ENCODE data around the gene DIPK1C.

Gene DIPK1C

DNA sequence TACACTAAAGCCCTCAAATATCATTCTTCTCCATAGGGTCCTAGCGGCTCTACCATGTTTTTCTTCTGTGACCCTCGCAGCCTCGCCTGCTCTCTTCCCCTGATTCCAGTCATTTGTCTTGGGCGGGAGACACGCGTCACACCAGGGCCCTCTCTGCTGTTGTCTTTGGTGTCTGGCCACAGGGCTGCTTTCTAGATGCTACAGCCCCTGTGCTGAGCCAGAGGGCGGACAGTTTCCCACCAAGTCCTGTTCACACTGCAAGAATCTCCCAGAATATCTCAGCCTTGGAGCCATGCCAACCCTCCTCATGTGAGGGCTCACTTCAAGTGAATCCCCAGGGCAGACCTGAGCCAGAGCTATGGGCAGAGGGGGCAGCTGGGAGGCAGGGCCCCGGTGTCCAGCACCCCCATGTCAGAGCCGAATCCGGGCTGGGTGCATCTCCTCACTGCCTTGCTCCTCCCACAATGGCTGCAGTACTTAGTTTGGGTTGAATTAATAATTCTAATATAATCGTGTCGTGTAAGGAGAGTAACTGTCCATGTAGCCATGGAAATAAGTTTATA lies 42.1 kb downstream of the DIPK1C start:
- no peak for DNase-seq

DNA sequence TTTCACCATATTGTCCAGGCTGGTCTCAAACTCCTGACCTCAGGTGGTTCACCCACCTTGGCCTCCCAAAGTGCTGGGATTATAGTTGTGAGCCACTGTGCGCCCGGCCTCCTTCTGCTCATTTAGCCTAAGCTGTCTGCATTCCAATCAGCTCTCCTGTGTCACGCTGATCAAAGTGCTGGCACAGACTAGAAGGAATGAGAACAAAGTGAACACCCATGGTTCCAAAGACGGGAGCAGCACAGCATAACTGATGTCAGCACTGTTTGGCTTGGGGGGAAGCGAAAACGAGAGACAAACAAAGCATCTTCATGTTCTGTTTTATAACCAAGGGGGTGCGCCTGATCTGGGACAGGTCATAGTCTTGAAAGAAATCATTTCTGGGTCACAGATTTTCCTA lies 43.3 kb downstream of the DIPK1C start:
- no peak for DNase-seq

DNA sequence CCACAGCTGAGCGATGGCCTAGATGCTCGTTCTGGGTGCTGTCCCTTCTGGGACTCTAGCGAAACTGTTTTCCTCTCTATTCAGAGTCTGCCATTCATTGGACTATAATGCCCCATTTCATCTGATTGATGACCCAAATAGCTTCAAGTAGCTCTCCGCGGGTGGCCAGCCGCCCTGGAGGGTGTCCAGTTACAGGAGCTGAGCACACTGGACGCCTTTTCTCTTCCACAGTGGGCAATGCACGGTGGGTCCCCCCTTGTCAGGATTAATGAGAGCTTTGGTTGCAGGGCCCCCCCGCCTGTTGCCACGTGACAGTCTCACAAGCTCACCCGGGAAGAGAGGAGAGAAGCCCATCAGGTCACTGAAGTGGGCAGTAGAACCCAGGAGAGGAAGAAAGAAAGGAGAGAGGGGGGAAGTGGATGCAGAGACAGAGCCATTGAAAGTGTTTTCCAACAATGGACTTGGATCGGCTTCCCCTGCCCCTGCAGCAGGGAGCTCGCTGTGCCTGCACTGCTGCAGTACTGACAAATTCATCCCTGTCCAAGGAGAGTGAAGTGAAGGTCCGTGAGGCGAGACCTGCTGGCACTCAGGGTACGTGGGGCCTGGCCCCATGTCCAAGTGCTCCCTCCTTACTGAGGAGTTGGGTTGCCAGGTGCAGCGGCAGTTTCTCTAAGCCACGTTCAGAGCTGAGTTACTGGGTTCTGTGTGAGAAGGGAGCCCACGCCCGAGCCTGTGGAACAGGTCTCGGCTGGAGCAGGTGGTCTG lies 44.8 kb downstream of the DIPK1C start:
- DNase-seq: no peak

DNA sequence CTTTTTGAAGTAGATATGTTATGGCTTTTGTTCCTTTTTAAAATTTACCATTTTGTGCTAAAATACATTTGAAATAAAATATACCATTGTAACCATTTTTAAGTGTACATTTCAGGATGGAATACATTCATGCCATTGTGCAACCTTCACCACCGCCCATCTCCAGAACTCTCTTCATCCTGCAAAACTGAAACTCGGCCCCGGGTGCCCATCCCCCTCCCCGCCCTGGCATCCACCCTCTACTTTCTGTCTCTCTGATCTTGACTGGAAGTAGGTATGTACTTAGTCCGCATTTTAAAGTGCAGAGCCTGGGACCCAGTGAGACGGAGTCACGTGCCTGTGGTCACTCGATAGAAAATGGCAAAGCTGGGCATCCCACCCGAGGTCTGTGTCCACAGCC lies 45.6 kb downstream of the DIPK1C start:
- DNase-seq: no peak

DNA sequence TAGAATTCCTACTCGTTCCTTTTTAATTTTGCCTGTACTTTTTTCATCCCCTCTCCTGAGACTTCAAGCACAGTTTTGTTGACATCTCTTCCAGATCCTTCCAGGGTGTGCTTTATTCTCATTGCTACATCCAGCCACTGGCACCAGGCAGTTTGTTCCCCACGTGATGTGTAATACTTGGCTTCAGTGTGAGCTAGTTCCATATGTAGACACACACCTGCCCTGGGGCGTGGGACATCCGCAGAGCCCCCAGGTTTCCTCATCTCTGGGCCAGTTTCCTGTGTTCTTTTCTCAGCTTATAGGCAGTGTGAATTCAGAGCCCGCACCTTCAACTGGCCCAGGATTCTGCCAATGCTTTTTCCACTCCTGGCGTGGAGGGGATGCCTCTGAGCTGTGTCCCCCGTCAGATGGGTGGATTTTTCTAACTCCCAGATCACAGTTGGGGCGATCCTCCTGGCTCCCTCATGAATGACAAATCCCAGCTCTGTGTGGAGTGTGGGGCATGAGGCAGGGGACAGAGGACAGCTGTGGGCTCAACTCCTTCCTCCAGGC lies 46.6 kb downstream of the DIPK1C start:
- no peak for DNase-seq

DNA sequence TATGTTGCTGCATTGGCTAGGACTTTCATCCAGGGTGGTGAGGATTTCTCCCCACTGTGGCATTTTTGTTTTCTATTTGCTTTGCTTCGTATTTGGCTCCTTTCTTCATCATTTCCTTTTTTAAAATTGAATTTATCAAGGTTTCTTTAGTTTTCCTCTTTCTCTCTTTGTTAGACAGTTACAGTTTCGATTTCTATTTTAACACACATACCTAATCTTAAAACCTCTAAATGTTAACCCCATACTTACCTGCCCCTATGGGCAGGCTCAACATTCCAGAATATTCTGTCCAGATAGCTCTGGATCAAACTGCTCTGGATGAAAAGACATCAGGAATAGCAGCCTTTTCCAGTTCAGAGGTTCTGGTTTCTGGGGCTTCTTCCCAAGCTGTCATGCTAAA lies 49.2 kb downstream of the DIPK1C start:
- no peak for DNase-seq

DNA sequence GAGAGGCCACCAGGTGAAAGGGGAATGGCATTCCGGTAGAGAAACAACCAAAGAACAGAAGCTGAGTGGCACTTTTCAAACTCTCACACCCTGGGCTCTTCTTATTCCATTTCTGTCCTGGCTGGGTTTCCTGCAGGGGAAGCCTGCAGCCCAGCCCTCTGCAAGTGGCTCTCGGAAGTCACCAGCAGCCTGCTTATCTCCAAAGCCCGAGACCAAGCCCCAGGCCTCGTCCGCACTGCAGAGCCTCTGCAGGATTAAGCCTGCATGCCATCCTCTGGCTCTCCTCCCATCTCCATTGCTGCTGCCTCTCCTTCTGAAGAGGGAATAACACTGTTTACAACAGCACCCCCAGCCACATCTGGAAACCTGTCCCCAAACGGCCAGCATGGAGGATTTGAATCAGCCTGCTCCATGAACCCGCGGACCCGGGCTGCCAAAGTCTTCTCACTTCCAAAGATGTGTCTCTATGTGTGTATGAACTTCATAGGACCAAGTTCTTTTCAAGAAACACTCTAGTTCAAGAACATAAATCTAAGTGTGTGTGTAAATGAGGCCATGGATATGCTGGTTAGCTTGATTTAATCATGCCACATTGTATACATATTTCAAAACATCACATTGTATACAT lies 54.2 kb downstream of the DIPK1C start:
- no peak for DNase-seq

DNA sequence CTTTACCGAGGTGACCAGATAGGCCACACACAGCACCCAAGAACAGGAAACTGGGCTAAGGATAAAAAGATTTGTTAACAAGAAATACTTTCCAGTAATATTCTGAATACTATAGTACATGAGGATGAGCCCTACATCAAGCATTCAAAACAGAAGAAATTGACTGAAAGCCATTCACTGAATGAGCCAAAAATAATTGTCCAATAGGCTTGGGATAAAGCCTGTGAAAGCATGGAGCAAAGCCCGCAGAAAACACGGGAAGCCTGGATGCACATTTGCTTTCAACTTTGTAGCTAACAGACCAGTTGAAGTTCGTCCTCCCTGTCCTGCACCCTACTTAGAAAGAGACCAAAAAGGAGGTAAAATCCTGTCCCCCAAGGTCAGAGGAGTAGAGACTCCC lies 56.3 kb downstream of the DIPK1C start:
- DNase-seq: no peak

DNA sequence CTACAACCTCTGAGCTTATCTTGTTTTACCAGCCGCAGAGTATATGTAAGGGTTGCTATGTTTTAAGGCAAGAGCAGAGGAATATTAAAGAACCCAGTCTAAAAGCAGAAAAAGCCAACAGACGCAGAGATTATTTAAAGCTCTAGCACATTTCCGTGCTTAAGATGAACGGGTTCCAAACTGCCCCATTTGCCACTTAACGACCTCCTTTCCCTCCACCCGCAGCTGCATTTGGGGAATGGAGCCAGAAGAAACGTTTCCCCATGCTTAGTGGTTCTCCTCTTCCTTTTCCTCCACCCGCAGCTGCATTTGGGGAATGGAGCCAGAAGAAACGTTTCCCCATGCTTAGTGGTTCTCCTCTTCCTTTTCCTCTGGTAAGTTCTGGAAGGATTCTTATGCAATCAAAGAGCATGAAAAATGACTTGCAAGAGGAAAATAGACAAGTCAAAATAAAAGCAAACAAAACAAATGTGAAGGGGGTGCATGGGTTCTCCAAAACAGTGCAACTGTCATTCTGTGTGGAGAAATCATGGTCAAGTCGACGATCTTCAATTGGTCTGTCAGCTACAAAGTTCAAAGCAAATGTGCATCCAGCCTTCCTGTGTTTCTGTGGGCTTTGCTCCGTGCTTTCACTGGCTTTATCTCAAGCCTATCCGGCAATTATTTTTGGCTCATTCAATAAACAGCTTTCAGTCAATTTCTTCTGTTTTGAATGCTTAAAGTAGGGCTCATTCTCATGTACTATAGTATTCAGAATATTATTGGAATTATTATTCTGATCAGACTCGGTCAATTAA lies 57.8 kb downstream of the DIPK1C start:
- DNase-seq: no peak

DNA sequence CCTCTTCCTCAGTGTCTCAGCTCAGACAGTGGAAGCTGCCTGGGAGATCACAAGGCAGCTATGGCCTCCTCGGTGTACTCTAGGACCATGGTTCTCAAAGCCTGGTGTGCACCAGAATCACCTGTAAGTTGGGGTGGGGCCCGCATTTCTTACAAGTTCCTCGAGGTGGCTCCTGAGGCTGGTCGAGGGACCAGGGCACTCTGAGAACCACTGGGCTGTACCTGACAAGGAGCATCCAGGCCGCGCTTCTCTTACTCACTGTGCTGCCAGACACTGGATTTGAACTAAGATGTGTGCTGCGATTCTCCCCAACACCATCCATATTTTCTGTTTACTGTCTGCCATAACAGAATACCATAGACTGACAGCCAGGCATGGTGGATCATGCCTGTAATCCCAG lies 59.5 kb downstream of the DIPK1C start:
- DNase-seq: peak; percentile 9

DNA sequence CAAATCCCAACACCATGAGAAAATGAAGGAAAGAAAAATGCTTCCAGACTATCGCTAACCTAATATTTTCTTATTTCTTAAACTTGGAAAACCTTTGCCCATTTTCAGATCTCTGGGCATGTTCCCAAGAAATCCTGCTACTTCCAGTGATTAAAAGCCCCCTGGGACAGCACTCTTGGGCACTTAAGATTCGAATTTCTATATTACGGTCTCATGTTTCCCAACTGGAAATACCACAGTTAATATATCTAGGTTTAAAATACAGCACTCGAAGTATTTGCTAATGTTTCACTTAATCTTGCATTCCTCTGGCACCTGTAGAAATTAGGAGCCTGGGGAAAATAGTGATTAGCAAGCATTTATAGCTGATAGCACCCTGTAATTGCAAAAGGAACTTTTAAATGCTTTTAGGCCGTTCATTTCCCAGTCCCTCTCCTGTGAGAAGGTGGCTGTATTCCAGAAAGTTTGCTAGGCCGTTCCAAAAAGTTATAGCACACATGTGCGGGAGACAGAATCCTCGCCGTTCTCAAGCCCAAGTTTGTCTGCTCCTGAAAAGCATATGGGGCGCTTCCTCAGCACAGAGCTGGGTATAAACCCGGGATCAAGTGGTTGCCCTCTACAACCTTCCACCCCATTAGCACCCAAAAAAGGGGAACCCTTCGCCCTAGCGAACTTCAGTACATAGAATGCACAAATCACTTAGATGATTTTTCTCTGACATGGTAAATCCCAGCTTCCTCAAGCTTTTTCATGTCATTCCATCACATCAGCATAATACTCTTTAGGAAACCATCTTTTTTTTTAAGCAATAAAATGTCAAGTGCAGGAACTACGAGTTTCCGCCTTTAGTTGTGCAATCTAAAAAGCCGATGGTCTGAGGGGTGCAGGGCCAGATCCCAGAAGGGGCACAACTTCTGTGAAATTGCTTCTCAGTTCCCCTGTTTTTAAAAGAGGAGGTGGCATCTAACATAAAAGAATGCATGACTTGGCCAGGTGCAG lies 60.6 kb downstream of the DIPK1C start:
- DNase-seq: no peak

DNA sequence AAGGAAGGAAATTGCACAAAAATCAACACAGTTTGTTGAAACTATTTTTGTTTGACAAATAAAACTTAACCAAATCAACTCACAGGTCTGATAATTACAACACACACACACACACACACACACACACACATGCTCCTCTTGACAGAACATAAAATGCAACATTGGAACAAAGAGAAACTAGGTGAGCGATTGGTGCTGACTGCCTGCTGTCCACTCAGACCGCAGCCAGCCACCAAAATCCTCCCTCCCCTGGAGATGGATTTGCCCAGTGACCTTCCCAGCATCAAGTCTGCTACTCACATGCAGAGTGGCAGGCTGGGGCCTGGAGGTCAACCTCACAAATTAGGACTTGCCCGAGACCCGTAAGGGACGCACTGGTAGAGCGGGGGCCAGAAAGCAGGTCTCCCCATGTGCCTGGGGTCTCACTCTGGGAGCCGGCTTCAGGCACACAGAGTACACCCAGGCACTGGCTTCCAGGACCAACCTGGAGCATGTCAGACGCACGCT lies 61.4 kb downstream of the DIPK1C start:
- no peak for DNase-seq

DNA sequence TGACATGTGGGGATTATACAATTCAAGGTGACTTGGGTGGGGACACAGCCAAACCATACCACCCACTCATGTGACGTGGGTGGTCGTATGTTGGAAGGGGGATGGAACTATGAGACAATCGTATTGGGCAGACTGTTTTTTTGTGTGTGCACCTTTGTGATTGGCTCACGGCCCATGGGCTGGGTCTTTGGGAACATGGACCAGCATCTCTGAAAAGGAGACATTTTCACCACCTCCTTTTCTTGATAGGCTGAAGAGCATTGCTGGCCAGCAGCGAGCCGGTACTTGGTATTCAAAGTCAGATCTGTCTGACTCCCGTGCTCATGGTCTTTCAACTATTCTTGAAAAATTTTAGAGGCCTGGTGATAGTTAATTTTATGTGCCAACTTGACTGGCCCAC lies 62.1 kb downstream of the DIPK1C start:
- no peak for DNase-seq

DNA sequence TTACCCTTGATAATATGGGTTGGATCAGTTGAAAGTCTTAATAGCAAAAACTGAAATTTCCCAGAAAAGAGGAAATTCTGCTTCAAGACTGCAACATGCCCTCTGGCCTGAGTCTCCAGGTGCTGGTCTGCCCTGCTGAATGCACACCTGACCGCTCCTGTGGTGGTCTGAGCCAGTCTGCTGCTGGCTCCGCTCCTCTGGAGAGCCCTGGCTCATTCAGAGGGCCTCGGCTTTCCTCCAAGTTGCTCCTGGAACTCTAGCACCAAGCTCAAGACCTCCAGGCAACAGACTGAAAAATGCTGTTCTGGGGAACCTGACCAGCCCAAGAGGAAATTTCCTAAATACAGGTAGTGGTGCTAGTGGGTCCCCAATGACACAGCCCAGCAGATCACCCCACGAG lies 64.8 kb downstream of the DIPK1C start:
- DNase-seq: no peak

DNA sequence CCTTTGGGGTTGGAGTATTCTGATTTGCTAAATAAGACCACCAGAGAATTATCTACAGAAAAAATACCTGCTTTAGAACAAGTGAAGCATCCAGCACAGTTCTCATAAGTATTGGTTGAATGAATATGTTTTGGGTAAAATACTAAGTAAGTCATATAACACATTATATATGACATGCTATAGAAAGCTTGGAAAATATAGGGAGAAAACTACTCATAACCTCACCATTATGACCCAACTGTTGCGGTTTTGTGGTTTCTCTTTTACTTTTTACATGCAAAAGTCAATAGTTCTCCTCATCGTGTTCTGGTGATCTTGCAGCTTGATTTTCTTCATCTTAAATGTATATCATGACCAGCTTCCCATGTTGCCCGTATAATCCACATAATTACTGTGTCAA lies 66.2 kb downstream of the DIPK1C start:
- no peak for DNase-seq

DNA sequence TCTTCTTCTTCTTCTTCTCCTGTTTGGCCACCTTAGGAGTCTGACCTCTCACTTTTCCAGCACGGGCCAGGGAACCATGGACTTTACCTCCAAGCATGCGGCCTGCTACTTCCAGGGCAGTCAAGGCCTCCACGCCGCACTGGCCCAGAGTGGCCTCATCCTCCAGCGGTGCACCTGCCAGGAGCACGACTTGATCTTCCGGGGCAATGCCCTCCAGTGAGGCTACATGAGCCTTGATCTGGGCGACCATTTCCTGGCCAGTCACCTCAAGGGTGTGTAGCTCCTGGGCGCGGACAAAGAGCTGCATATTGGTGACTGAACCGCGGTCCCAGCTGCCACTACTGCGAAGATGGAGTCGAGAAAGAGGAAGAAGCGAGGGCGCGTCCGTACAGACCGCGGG lies 67.1 kb downstream of the DIPK1C start:
- DNase-seq: no peak

DNA sequence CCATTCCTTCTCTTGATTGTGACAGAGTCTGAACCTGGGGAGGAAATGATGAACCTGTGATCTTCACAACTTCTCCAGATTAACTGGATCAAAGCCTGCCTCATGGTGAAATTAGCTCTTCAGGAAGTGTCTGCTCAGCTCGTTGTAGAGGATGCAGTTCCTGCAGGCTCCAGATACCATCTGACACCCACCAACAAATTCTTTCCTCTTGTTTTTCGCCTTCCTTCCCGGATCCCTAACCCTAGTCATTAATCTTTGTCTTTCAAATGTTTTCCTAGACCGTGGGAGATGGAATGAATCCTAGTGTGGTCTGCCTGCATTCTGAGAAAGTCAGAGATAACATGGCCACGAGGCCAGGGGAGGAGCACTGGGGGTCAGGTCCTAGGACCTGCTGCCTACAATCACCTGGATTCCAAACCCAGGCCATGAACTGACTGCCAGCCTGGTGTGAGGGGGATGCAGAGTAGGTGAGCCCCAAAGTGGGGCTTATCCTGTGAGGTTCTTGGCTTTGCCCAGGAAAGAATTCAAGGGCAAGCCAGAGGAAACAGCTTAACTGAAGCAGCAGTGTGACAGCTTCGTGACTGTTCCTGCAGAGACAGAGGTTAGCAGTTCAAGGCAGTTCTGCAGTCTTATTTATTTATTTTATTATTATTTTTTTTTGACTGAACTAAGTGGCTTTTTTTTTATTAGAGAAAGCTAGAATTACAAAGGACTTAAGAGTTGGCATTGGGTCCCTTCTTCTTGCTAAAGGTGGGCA lies 67.8 kb downstream of the DIPK1C start:
- DNase-seq: no peak

DNA sequence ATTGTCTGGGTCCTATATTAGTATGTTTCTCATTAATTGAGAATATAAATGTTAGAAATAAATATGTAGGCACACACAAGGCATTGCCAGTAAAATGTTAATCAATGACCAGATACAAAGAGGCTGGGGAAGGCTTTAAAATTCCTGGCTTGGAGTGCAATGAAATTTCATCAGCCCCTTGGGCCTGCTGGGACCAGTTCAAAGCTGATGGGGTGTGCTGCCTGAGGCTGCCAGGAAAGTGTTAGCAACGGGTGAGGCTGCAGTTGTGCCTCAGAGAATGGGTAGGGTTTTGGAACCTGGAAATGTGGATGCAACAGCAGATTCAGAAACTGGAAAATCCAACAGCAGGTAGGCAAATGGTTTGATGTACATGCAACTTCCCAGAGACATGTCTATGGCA lies 68.9 kb downstream of the DIPK1C start:
- DNase-seq: peak; percentile 73

DNA sequence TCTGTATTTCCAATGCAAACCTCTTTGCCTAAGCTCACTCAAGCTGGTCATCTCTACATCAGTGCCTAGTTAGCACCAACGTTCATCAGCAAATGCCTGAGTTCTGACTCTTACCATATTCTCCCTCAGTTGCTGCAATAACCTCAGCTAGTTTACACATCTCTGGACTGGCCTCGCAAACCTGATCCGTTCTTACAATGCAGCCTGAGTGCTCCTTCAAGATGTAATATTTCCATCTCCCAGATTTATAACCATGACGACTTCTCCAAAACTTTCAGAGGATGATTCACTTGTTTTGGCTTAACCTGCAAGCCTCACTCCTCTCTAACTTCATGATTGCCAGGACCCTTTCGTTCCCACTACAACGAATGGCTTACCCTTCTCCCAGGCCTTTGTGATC lies 69.7 kb downstream of the DIPK1C start:
- DNase-seq: no peak
